NT2/D1 (cell line): Measurements from ENCODE around the gene NEUROD4.

Experiments
- DNase-seq: peaks from one replicate; pipeline ENCODE4 v3.0.0-alpha.2; 2011; ENCODE audit warnings: low read depth, low spot score
- H3K27me3 ChIP-seq: 2 replicates; pipeline ENCODE4 v1.6.0; 2011; ENCODE audit warnings: mild to moderate bottlenecking; ENCODE audit not compliant: insufficient read length, insufficient read depth
- H3K36me3 ChIP-seq: 2 replicates; pipeline ENCODE4 v1.6.1; 2011; ENCODE audit warnings: mild to moderate bottlenecking, low read length, mixed read lengths; ENCODE audit not compliant: insufficient read depth, insufficient read length
- H3K4me1 ChIP-seq: 2 replicates; pipeline ENCODE4 v1.5.1; 2011; ENCODE audit not compliant: insufficient read depth, insufficient read length
- H3K4me3 ChIP-seq: 2 replicates; pipeline ENCODE4 v1.5.1; 2011; ENCODE audit warnings: low read depth; ENCODE audit not compliant: insufficient read length
- H3K9ac ChIP-seq: 2 replicates; pipeline ENCODE4 v1.6.0; 2011; ENCODE audit warnings: low read depth; ENCODE audit not compliant: insufficient read length
- H3K9me3 ChIP-seq: 2 replicates; pipeline ENCODE4 v1.5.1; 2011; ENCODE audit warnings: mild to moderate bottlenecking, low read length; ENCODE audit not compliant: insufficient read depth
- SUZ12 ChIP-seq: IDR thresholded peaks from 2 replicates; pipeline ENCODE4 v1.6.1; 2011; ENCODE audit not compliant: insufficient read length, insufficient read depth; ENCODE audit errors: extremely low read depth
- YY1 ChIP-seq: IDR thresholded peaks from 2 replicates; pipeline ENCODE4 v1.6.1; 2011; ENCODE audit not compliant: insufficient read length, insufficient read depth
- ZNF274 ChIP-seq: IDR thresholded peaks from 2 replicates; pipeline ENCODE4 v1.6.1; 2011; ENCODE audit warnings: mild to moderate bottlenecking, low read depth, low read length

NEUROD4 gene

DNA sequence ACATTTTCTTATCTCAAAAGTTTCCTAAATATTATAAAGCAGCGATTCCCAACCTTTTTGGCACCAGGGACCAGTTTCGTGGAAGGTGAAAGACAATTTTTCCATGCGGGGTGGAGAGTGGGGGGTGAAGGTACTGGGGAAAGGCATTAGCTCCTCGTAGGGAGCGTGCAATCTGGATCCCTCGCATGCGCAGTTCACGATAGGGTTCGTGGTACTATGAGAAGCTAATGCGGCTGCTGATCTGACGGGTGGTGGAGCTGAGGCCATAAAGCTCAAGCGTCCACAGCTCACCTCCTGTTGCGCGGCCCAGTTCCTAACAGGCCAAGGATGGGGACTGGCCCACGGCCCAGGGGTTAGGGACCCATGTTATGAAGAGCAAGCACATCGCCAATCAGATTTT lies 29.9 kb downstream of the NEUROD4 start:
- H3K4me3 ChIP-seq = no peak overlapping the region
- no peaks in the 10 kb centered on the region for H3K9me3 ChIP-seq
- DNase-seq = no peak
- TF ChIP-seq ZNF274 (no peak), YY1 (no peak), SUZ12 (no peak)
- no peaks in the 10 kb centered on the region for H3K36me3 ChIP-seq
- no peaks in the 10 kb centered on the region for H3K27me3 ChIP-seq
- H3K4me1 ChIP-seq = peaks cover 2% of the 10 kb centered on the region
- no peak overlapping the region for H3K9ac ChIP-seq

DNA sequence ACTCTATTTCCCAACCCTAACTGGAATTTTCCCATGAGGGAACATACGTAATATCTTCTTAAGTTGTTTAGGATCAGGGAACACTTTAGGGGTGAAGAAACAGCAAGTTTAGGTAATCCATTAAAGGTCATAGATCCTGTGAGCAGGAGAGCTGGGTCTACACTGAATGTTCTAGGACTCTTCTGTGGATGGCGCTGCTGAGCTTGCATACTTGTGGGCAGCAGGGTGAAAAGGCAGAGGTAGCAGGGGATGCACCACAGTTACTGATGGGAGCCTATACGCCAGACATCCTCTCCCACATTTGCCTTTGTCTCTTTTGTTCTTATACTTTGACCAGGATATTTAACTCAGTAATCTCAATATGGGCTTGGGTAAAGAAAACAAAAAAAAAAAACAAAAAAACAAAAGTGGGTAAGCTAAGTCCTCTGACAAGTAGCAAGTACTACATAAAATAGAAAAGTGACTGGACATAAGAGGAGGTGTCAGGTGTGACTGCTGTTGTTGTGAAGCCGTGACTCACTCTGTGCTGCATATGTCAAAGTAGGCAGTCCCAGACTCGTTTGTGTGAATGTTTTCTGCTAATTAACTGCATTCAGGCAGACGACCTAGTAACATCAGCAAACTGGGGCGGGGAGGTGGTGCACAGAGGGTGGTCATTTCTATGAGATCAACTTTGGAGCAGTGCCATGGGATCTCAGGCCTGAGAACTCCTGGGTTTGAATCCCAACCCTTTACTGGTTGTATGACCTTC lies 31.6 kb downstream of the NEUROD4 start:
- no peak for TF ChIP-seq SUZ12
- no peak overlapping the region for H3K9ac ChIP-seq
- H3K4me3 ChIP-seq = no peak overlapping the region
- H3K36me3 ChIP-seq = no peaks in the 10 kb centered on the region
- H3K27me3 ChIP-seq = no peaks in the 10 kb centered on the region
- no peak for DNase-seq
- no peaks in the 10 kb centered on the region for H3K9me3 ChIP-seq
- peaks cover 2% of the 10 kb centered on the region for H3K4me1 ChIP-seq

DNA sequence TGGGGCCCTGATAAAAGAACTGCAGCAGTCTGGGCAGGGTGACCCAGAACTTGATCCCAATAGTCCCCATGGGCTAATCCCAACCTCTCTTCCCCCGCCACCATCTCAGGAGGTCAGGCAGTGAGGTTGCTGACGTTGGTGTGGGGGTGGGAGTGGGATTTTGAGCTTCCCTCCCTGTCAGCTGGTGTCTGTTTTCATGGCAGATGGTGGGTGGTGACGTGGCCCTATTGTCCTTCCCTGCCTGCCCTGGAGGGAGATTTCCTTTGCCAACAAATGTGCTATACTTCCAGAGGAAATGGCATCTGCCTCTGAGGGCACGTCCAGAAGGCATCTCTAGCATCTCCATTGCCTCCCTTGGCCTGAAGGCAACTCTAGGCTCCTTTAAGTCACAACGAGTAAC lies 37.7 kb downstream of the NEUROD4 start:
- Histone ChIP-seq H3K9ac (no peak overlapping the region), H3K36me3 (no peaks in the 10 kb centered on the region), H3K9me3 (no peaks in the 10 kb centered on the region), H3K4me1 (peaks cover 3% of the 10 kb centered on the region), H3K4me3 (no peak overlapping the region), H3K27me3 (no peaks in the 10 kb centered on the region)
- no peak for DNase-seq
- TF ChIP-seq ZNF274 (no peak), YY1 (no peak), SUZ12 (no peak)

DNA sequence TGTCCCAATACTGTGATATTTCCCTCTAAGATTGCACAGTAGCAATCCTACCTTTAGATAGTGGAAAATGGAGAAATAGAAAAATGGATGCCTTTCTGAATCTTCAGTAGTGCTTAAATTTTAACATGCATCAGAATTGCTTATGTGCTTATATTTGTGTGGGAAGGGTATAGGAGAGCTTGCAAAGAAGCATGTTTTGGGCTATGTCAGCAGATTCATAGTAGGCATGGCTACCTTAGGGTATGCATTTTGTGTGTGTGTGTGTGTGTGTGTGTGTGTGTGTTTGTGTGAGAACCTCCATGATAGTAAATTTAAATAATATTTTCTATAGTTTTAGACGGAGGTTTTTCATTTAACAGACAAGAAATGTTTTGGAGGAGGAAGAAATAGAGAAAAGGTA lies 38.3 kb downstream of the NEUROD4 start:
- Histone ChIP-seq H3K9ac (no peak overlapping the region), H3K4me1 (peaks cover 3% of the 10 kb centered on the region), H3K36me3 (no peaks in the 10 kb centered on the region), H3K9me3 (no peaks in the 10 kb centered on the region), H3K27me3 (no peaks in the 10 kb centered on the region), H3K4me3 (no peak overlapping the region)
- no peak for DNase-seq
- TF ChIP-seq YY1 (no peak), ZNF274 (no peak), SUZ12 (no peak)

DNA sequence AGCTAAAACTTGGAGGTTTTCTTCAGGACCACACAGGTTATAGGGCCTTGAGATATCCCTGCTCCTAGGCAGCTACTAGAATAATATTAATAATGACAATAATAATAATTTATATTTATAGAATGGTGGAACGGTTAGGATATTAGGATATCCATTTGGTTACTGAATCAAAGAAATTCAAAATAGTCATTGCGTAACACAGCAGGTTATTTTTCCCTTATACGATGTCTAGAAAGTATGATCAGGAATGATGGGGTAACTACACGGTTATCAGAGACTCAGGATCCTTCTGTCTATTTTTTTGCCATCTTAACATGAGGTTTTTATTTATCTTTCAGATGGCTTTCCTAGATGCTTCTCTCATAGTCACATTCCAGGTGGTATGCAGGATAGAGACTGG lies 39.0 kb downstream of the NEUROD4 start:
- no peaks in the 10 kb centered on the region for H3K36me3 ChIP-seq
- TF ChIP-seq SUZ12 = no peak
- TF ChIP-seq ZNF274 = no peak
- TF ChIP-seq YY1 = no peak
- H3K9me3 ChIP-seq = no peaks in the 10 kb centered on the region
- no peaks in the 10 kb centered on the region for H3K27me3 ChIP-seq
- H3K4me3 ChIP-seq = no peak overlapping the region
- H3K4me1 ChIP-seq = peaks cover 3% of the 10 kb centered on the region
- H3K9ac ChIP-seq = no peak overlapping the region
- DNase-seq = no peak

DNA sequence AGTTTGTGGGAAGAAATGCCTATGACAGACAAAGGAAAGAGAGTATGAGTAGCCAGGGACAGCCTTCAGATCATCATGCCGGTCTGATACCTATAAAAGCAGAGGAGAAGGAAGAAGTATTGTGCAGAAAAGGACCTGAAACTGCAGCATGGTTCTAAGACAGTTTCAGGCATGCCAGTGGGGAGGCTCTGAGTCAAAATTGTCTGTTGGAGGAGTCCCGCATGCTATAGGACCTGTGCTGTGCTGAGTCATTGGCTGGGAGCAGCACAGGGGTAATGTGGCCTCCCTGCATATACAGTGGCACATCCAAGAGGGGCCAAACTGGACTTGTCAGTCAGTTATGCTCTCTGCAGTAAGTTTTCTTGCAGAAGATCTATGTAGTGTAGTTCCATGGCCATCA lies 40.7 kb downstream of the NEUROD4 start:
- no peak for DNase-seq
- TF ChIP-seq ZNF274 (no peak), YY1 (no peak), SUZ12 (no peak)
- Histone ChIP-seq H3K27me3 (no peaks in the 10 kb centered on the region), H3K9ac (no peak overlapping the region), H3K4me3 (no peak overlapping the region), H3K9me3 (no peaks in the 10 kb centered on the region), H3K4me1 (peaks cover 3% of the 10 kb centered on the region), H3K36me3 (no peaks in the 10 kb centered on the region)

DNA sequence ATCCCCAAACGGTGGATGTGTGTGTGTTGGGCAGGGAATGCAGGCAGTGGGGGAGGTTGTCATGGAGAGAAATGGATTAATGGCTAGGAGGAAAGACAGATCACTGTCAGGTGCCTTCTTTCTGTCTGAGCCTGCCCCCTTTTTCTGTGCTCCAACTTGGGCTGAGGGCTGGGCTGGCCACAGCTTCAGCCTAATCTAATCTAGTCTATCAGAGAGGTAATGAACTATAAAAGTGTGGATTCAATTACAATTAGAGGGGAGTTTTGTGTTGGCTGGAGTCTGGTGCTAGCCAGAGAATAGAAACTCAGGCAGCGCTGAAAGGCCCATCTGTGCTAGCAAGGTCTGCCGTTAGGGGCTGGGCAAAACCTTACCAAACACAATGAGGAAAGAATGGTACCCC lies 41.2 kb downstream of the NEUROD4 start:
- no peak for DNase-seq
- Histone ChIP-seq H3K4me3 (no peak overlapping the region), H3K36me3 (no peaks in the 10 kb centered on the region), H3K4me1 (peaks cover 3% of the 10 kb centered on the region), H3K27me3 (no peaks in the 10 kb centered on the region), H3K9ac (no peak overlapping the region), H3K9me3 (no peaks in the 10 kb centered on the region)
- TF ChIP-seq SUZ12 (no peak), YY1 (no peak), ZNF274 (no peak)

DNA sequence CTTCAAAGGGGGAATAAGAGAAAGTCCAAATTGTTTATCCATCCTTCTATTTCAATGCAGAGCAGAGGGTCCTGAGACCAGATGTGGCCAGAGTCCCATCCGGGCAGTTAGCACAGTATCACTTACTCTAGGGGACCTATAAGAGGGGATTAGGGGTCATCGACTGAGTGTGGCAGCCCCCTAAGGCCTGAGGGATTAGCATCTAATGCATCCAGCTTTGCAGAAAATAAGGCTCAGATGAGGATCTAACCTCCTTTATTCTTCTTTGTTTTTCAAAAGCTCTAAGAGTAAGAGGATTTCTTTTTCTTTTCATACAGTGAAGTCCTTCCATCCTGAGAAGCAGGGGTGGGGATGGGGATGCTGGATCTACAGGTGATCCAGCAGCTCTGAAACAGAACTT lies 43.5 kb downstream of the NEUROD4 start:
- Histone ChIP-seq H3K9me3 (no peaks in the 10 kb centered on the region), H3K27me3 (no peaks in the 10 kb centered on the region), H3K4me3 (no peak overlapping the region), H3K4me1 (peaks cover 6% of the 10 kb centered on the region), H3K9ac (no peak overlapping the region), H3K36me3 (no peaks in the 10 kb centered on the region)
- TF ChIP-seq SUZ12 (no peak), YY1 (no peak), ZNF274 (no peak)
- no peak for DNase-seq
